ENCODE results near the gene SH3RF3. TPM values are rescaled to one million over a fixed set of nuclear protein-coding genes. Genes with fewer than 3 reads are reported as not detected.
"Not testable (repeated sequence)": the region's sequence is repeated elsewhere in the genome, so short reads cannot be mapped to it uniquely, and the experiment has no call there.

The SH3RF3 gene
- polyA plus RNA-seq, 5 donors = 6.1 to 8.9 (median 7.3) TPM

- no peak for DNase-seq
Observed at GRCh38 chr2:109155553-109156451, 26.8 kb downstream of the SH3RF3 start.

DNA sequence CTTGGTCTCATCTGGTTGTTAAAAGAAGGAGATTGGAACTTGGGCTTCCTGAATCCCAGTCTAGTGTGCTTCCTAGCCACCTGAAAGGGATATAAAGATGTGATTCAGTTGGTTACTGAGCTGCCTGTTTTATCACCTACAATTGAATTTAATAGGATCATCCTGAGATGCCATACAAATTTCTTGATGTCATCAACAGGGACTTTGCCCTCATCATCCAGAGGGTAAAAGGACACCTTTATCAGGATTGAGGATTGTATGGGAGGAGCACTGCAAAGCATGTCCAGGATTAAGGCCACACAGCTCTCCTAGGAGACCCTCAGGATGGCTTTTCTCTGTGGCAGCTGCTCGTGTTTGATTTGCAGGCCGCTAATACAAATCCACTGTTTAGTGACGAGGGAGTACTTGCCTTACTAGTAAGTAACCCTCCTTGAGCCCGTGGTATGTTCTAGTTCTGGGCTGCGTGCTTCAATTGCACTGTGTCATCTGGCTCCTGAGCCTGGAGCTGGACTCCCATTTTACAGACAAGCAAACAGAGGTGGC is 28.6 kb downstream of the SH3RF3 start:
- no peak for DNase-seq

- DNase-seq = no peak
Observed at GRCh38 chr2:109158237-109158636, 29.2 kb downstream of the SH3RF3 start.

DNA sequence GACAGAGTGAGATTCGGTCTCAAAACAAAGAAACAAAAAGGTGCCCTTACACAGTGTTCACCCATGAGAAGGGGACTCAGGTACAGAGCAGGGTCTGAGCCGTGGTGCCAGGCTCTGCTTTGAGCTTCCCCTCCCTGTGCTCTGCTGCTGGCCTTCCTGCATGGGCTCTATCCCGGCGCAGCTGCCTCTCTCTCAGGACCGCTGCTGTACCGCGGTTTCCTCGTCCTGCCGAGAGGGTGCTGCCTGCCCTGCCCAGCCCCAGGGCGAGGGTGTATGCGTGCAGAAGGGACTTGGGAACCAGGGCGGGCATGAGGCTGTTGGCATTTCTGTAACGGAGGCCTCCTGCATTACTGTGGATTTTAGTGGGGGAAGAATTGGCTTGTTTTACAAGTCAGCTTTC is 30.1 kb downstream of the SH3RF3 start:
- DNase-seq = no peak

DNA sequence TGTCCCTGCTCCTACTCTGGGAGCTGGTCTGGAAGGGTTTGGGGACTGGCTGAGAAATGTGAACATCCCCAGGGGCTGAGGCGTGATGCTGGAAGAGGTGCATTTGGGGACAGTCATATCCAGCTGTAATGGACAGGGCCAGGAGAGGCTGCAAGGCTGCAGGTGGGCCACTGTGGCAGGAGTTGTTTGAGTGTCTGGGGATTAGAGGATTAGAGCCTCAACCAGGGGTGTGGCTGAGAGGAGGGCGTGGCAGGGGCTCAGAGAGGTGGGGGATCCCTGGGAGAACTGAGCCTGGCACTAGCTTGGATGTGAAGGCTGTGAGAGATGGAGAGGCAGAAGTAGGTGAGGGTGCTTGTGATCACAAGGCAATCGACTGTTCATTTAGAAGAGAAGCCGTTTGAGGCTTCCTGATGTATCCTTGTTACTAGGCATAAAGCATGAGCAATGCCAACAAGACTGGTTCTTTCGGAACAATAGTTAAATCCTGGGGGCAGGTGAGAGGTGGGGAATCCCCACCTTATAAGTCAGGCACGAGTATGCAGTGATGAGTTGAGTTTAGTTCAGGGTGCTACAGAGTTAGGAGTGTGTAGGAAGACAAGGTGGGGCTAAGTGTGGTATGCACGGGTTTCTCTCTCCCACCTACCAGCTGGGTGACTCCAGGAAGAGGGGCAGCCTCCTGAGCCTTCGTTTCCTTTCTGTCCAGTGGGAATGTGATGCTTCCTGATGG is 31.9 kb downstream of the SH3RF3 start:
- no peak for DNase-seq

DNA sequence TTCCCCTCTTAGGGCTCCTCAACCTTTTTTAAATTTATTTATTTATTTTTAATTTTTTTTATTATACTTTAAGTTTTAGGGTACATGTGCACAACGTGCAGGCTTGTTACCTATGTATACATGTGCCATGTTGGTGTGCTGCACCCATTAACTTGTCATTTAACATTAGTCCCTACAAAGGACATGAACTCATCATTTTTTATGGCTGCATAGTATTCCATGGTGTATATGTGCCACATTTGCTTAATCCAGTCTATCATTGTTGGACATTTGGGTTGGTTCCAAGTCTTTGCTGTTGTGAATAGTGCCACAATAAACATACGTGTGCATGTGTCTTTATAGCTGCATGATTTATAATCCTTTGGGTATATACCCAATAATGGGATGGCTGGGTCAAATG is 33.4 kb downstream of the SH3RF3 start:
- not testable (repeated sequence) for DNase-seq

GRCh38 chr2:109162999-109163398 is 34.0 kb downstream of the SH3RF3 start:
- DNase-seq = no peak

DNA sequence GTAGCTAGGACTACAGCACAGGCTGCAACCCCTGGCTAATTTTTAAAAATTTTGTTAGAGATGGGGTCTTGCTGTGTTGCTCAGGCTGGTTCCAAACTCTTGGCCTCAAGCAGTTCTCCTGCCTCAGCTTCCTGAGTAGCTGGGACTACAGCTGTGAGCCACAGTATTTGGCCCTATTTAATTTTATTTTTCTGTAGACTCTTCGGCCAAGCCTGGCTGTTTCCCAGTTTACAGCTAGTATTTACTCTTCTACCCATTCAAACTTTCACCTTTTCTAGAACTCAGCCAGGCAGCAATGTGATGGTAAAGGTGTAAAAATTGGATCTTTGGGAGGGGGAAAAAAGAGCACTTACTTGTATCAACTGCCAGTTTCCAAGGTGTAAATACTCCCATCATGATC is 35.3 kb downstream of the SH3RF3 start:
- DNase-seq = no peak

GRCh38 chr2:109164739-109165221 is 35.8 kb downstream of the SH3RF3 start:
- DNase-seq = no peak

DNA sequence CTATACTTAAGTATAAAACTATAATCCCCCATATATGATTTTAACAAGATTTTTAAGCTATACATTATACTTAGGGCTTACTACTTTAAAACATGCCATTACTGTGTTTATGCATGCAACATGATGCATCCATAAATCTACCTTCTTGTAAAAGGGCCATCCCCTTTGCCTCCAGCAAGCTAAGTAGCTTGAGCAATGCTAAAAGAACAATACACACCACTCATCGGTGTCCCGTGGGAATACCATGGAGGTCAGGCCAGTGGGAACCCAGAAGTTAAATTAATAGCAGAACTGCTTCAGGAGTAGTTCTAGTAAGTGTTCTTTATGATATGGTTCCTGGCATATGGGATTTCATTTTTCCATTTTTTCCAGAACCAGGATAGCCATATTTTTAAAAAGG is 37.8 kb downstream of the SH3RF3 start:
- no peak for DNase-seq

DNA sequence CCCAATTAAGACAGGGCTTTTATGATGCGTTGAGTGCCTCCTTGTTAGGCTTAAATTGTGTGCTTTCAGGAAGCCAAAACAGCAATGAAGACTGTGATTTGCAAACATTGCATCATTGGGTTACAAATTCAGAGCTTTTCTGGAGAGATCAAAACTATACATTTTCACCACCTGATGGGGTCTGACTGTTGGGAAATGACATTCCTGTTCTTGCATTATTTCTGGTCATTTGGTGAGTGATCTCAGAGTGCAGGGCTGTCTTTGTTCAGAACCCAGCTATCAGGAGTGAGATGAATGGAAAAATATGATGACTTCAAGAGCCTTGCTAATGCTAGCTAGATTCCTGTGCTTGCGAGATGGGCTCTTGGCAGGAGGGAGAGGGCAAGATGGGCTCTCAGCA is 39.1 kb downstream of the SH3RF3 start:
- DNase-seq = no peak

DNA sequence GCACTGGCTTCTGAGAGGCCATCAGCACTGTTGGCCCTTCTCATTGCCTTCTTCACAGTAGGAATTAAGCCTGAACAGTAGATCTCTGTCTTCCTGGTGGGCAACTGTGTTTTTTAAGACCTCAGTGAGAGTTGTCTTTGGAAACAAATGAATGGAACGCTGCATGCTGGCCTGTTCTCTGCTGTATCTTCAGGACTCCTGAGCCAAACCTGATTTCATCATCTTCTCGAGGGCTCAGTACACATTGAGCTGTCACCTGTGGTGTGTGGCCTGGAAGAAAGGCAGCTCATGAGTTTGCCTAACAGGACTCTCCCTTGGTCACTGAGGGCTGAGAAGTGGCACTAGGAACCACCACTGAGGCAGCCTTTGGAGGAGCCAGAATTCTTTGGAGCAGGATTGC is 39.7 kb downstream of the SH3RF3 start:
- DNase-seq = no peak

DNA sequence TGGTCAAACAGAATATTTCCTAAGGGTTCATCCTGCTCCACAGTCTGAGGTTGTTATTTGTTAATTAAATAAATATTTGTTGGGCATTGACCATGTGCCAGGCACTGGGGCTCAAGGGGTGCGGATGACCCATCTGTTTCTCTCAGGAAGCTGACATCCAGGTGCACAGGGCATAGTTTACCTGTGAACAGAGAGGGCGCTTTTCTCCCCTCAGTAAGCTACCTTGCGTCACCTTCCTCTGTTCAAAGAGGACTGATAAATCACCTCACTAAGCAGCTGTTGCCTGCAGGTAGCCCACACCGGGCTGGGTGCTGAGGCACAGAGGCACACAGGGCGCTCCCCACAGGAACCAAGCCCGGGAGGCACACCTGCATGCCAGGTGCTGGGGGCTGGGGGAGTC is 41.6 kb downstream of the SH3RF3 start:
- no peak for DNase-seq

GRCh38 chr2:109171444-109172334 is 42.7 kb downstream of the SH3RF3 start:
- DNase-seq = no peak

DNA sequence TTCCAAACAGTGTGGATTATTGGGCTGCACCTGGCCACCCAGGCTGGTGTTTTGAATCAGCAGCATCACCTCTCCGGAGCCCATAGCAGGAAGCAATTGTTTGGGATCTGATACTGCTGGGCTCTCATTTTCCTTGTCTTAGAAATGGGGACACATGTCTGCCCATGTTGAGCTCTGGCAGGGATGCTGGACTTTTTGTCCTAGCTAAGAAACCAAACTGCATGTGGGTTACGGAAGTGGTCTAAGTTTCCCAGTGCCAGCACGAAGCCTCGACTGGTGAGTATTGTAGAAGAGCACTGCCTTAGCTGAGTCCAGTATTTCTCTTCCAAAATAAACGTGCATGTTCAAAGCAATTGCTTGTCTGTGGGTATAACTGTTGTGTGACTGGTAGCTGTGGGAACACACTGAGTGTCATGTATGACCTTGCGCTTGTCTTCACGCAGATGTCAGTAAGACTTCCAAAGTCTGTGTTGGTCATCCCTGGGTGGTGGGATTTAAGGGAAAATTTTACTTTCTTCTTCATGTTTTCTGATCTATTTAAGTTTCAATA is 43.6 kb downstream of the SH3RF3 start:
- no peak for DNase-seq

GRCh38 chr2:109173311-109174171 is 44.5 kb downstream of the SH3RF3 start:
- DNase-seq = peak; percentile 66 to 70

GRCh38 chr2:109174214-109174613 is 45.2 kb downstream of the SH3RF3 start:
- no peak for DNase-seq

DNA sequence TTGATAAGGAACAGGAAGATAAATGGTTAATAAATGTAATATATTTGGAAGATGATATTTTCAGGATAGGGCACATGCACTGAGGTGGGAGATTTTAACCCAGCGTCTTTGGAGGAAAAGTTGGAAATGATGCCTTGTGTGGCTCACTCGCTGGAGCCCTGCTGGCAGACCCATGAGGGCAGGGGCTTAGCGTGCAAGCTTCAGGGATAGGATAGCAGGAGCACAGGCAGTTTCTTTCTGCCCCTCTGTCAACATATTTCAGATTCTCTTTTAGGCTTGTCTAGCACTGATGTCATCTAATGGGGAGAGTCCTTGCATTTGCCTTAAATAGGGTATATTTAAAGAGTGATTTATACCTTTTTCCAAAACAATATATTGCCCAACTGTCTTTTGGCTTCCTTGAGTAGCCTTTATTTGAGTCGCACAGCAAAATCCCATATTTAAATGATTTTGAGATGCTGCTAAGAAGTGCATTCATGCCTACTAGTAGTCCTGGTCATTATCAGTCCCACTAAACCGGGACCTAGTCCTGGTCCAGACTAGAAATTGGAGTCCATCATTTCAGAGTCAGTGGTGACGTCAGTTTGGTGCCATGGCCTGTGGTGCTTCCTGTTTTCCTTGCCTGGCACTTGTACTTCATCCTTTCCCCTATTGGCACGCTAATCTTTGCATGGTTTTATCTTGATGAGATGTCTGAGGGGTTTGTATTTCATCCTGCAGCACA is 45.8 kb downstream of the SH3RF3 start:
- DNase-seq = no peak

DNA sequence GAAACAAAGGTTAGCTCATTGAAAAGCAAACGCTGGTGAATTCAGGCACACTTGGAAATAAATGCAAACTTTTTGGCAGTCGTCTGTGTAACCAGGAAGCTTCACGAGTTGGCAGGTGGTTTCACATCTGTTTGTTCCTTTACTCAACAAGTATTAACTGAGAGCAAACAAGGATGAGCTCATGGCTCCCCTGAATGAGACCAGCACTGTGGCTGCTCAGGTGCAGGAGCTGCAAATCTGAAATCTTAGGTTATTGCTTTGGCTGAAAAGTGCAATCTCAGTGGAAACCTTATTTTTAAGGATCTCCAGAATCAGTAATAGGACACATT is 46.3 kb downstream of the SH3RF3 start:
- DNase-seq = no peak

DNA sequence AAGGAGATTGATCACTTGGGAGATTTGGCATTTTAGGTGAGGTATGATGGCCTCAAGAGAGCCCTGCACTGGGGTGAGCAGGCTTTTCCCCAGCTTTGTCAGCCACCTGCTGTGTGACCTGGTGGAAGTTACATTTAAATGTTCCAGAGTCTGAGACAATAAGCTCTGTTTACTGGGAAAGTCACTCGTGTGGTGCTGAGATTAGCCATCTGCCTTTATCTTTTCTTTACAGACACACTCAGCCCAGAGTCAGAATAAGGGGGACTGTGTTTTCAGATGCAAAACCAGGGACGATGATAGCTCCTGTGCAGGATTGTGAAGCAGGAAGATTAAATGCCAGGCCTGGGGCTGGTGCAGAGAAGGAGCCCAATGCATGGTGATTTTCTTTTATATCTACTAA is 47.9 kb downstream of the SH3RF3 start:
- no peak for DNase-seq

All from right lung (tissue), 5 donors.